Panc1 (cell line): ENCODE data around the gene GABRD. TPM values are rescaled to one million over a fixed set of nuclear protein-coding genes. Genes with fewer than 3 reads are reported as not detected.

ENCODE experiments used
- ATAC-seq: fragments of 200-7000 bp; cut with Tn5 transposase; 2 replicates; pipeline ENCODE4 v1.9.1; 2020; ENCODE audit warnings: mild to moderate bottlenecking, moderate library complexity
- BruUV-seq: library from RNA; stranded (reverse); fragments of 400-500 nt; replicated peaks from 2 replicates; lab custom pipeline; 2021; lab: Mats Ljungman, UMichigan
- CTCF ChIA-PET: fragments of 300-600 bp; sonication (Branson Sonifier 250); formaldehyde crosslinking; loops from one replicate; lab custom pipeline; 2022; ENCODE audit warnings: antibody characterized with exemption; lab: Charles Lee
- POLR2A ChIA-PET: fragments of 300-600 bp; sonication (Branson Sonifier 250); formaldehyde crosslinking; loops from one replicate; lab custom pipeline; 2022; ENCODE audit warnings: antibody characterized with exemption; lab: Charles Lee
- DNase-seq: peaks from one replicate; pipeline ENCODE4 v3.0.0-alpha.2; 2010; ENCODE audit warnings: low read depth, low spot score
- H3K27ac ChIP-seq: 2 replicates; pipeline ENCODE4 v1.5.1; 2011; ENCODE audit warnings: mild to moderate bottlenecking, low read length, inconsistent platforms
- H3K27me3 ChIP-seq: fragments of 200-500 bp; sonication (Bioruptor generic); 2 replicates; pipeline ENCODE4 v1.6.0; 2014; ENCODE audit warnings: low read length, inconsistent platforms; ENCODE audit not compliant: control insufficient read depth, insufficient read depth
- H3K36me3 ChIP-seq: fragments of 200-500 bp; sonication (Bioruptor generic); 2 replicates; pipeline ENCODE4 v1.5.1; 2014; ENCODE audit warnings: inconsistent platforms, mild to moderate bottlenecking, low read length, moderate library complexity; ENCODE audit not compliant: control insufficient read depth, insufficient read depth
- H3K4me1 ChIP-seq: 2 replicates; pipeline ENCODE4 v1.5.1; 2011; ENCODE audit warnings: inconsistent platforms, mild to moderate bottlenecking, low read length, moderate library complexity; ENCODE audit not compliant: control insufficient read depth, insufficient read depth
- H3K4me3 ChIP-seq, 2 experiments: 2 replicates each; pipeline ENCODE4 v1.5.1; 2011 to 2012; ENCODE audit warnings: low read depth in 2 of 2, low read length in 2 of 2, mild to moderate bottlenecking in 2 of 2, inconsistent platforms in 1 of 2, moderate library complexity in 1 of 2
- H3K9me3 ChIP-seq: fragments of 200-500 bp; sonication (Bioruptor generic); 2 replicates; pipeline ENCODE4 v1.5.1; 2014; ENCODE audit warnings: low read depth, mild to moderate bottlenecking, inconsistent platforms, low read length, moderate library complexity; ENCODE audit not compliant: control insufficient read depth, insufficient read depth
- CTCF ChIP-seq: fragments of 450-650 bp; IDR thresholded peaks from 2 replicates; pipeline ENCODE4 v1.5.1; 2017; ENCODE audit warnings: mild to moderate bottlenecking
- POLR2AphosphoS5 ChIP-seq: IDR thresholded peaks from 2 replicates; pipeline ENCODE4 v1.6.1; 2012; ENCODE audit warnings: mild to moderate bottlenecking, low read depth, low read length, moderate library complexity
- REST ChIP-seq, 2 experiments: IDR thresholded peaks; 2 replicates each; pipeline ENCODE4 v1.6.1; 2011 to 2012; ENCODE audit warnings: low read depth in 2 of 2, control low read depth in 1 of 2, low read length in 1 of 2, mild to moderate bottlenecking in 1 of 2, moderate library complexity in 1 of 2; ENCODE audit not compliant: insufficient read depth in 1 of 2
- SIN3A ChIP-seq: IDR thresholded peaks from 2 replicates; pipeline ENCODE4 v1.6.1; 2012; ENCODE audit warnings: low read depth, mild to moderate bottlenecking, low read length, moderate library complexity, borderline replicate concordance; ENCODE audit not compliant: insufficient read depth
- TCF7L2 ChIP-seq: IDR thresholded peaks from 2 replicates; pipeline ENCODE4 v1.6.1; 2011; ENCODE audit warnings: mild to moderate bottlenecking, low read depth, low read length, inconsistent platforms
- in situ Hi-C: cut with HindIII; loops from 2 replicates; pipeline ENCODE4 v1.10.0; 2016; ENCODE audit warnings: low sequenced_read_pairs, low pct_unique_long_range_greater_than_20kb
- intact Hi-C: fragments of 100-400 bp; cut with micrococcal nuclease; formaldehyde crosslinking; loops from one replicate; pipeline ENCODE4 v1.10.0; 2022; ENCODE audit not compliant: unreplicated experiment
- total RNA-seq: library from RNA; stranded (reverse); gene quantifications from one replicate; pipeline ENCODE4 v1.2.1, GENCODE V29; 2021; ENCODE audit not compliant: unreplicated experiment

GABRD gene
- total RNA-seq, 1 experiment from 2014 or later, result 3.0 TPM

- POLR2A ChIA-PET, result no interaction called here
- H3K27me3 ChIP-seq, result no peaks in the 10 kb centered on the region
- ATAC-seq, result peak; percentile 49
- no peaks in the 10 kb centered on the region for H3K36me3 ChIP-seq
- DNase-seq, result no peak
- H3K4me3 ChIP-seq, result no peak overlapping the region
- CTCF ChIA-PET, result no interaction called here
- H3K4me1 ChIP-seq, result no peaks in the 10 kb centered on the region; the same call in 1 of the 2 replicates
- H3K9me3 ChIP-seq, result no peaks in the 10 kb centered on the region
- intact Hi-C loops (no loop called here), in situ Hi-C loops (no loop called here)
- BruUV-seq, result no TSS peak
- TF ChIP-seq REST (IDR thresholded peaks at IDR 0.05; ENCODE audit: insufficient read depth in 1 of 2, low read depth in 2 of 2, low read length in 1 of 2), result no peak
- TF ChIP-seq TCF7L2, result no peak
- no peak for TF ChIP-seq POLR2AphosphoS5
- no peak for TF ChIP-seq SIN3A
- no peak for TF ChIP-seq CTCF
- no peak overlapping the region for H3K27ac ChIP-seq
Measured at GRCh38 chr1:1985375-1986050, 33.6 kb upstream of the GABRD start.

GRCh38 chr1:1986451-1987141 lies 32.5 kb upstream of the GABRD start:
- H3K27me3 ChIP-seq, result no peaks in the 10 kb centered on the region
- no peak overlapping the region for H3K4me3 ChIP-seq
- POLR2A ChIA-PET, result no interaction called here
- in situ Hi-C loops, result no loop called here
- no peaks in the 10 kb centered on the region for H3K36me3 ChIP-seq
- DNase-seq (no peak), ATAC-seq (no peak)
- no peak for TF ChIP-seq REST (IDR thresholded peaks at IDR 0.05; ENCODE audit: insufficient read depth in 1 of 2, low read depth in 2 of 2, low read length in 1 of 2)
- no peak for TF ChIP-seq SIN3A
- no peak for TF ChIP-seq CTCF
- no peak for TF ChIP-seq POLR2AphosphoS5
- TF ChIP-seq TCF7L2, result no peak
- intact Hi-C loops, result no loop called here
- H3K4me1 ChIP-seq, result no peaks in the 10 kb centered on the region; the same call in 1 of the 2 replicates
- CTCF ChIA-PET, result no interaction called here
- H3K27ac ChIP-seq, result no peak overlapping the region
- no TSS peak for BruUV-seq
- no peaks in the 10 kb centered on the region for H3K9me3 ChIP-seq
